Endothelial cell of umbilical vein (primary cell): ENCODE data around the gene KCNH5. TPM values are rescaled to one million over a fixed set of nuclear protein-coding genes. Genes with fewer than 3 reads are reported as not detected.

Experiments
- BruUV-seq: library from RNA; stranded (reverse); fragments of 400-500 nt; replicated peaks from 2 replicates; lab custom pipeline; 2021; lab: Mats Ljungman, UMichigan
- CTCF ChIA-PET: fragments of 300-600, 350-600 bp; sonication (Branson Sonifier 250); formaldehyde crosslinking; loops from one replicate; lab custom pipeline; 2021; ENCODE audit warnings: antibody characterized with exemption, inconsistent platforms; lab: Charles Lee
- POLR2A ChIA-PET: fragments of 300-600, 350-600 bp; sonication (Branson Sonifier 250); formaldehyde crosslinking; loops from one replicate; lab custom pipeline; 2021; ENCODE audit warnings: antibody characterized with exemption, inconsistent platforms; lab: Charles Lee
- DNase-seq: peaks from one replicate; pipeline ENCODE4 v3.0.0-alpha.2; 2011; ENCODE audit warnings: low read depth, low spot score
- FAIRE-seq: peaks from 2 replicates; lab custom pipeline; 2011; peaks lifted over from hg19 to GRCh38; lab: Jason Lieb, UNC
- H2AFZ ChIP-seq: 2 replicates; pipeline ENCODE4 v1.6.0; 2012; ENCODE audit warnings: low read depth, low read length, control low read depth, inconsistent platforms
- H3K27ac ChIP-seq: 2 replicates; pipeline ENCODE4 v1.5.1; 2011; ENCODE audit warnings: low read depth, mild to moderate bottlenecking, control low read depth, low read length, moderate library complexity; ENCODE audit not compliant: insufficient read depth
- H3K27me3 ChIP-seq, 2 experiments: 2 replicates each; pipeline versions ENCODE4 v1.6.0 to v1.6.1; 2011; ENCODE audit warnings: low read length in 2 of 2, mixed read lengths in 1 of 2; ENCODE audit not compliant: control insufficient read depth in 2 of 2, insufficient read depth in 2 of 2
- H3K36me3 ChIP-seq, 2 experiments: 2 replicates in 1 of 2; 3 replicates in 1 of 2; pipeline ENCODE4 v1.5.1; 2011; ENCODE audit warnings: low read length in 2 of 2, mild to moderate bottlenecking in 1 of 2, moderate library complexity in 1 of 2; ENCODE audit not compliant: control insufficient read depth in 2 of 2, insufficient read depth in 2 of 2; ENCODE audit errors: extremely low read depth in 1 of 2
- H3K4me1 ChIP-seq: 3 replicates; pipeline ENCODE4 v1.5.1; 2011; ENCODE audit warnings: mild to moderate bottlenecking, low read length; ENCODE audit not compliant: control insufficient read depth, insufficient read depth; ENCODE audit errors: extremely low read depth
- H3K4me2 ChIP-seq: 2 replicates; pipeline ENCODE4 v1.6.1; 2011; ENCODE audit warnings: low read length, control low read depth, mixed read lengths; ENCODE audit not compliant: insufficient read depth
- H3K4me3 ChIP-seq, 3 experiments: fragments of 200-600 bp in 1 of 3; sonication (generic), shearing (Covaris generic) in 1 of 3; replicated peaks in 1 of 3; 2 replicates each; pipeline ENCODE4 v1.5.1; 2011 to 2016; ENCODE audit warnings: control low read depth in 3 of 3, low read length in 3 of 3, mild to moderate bottlenecking in 2 of 3, inconsistent platforms in 1 of 3, low read depth in 1 of 3, moderate library complexity in 1 of 3; ENCODE audit not compliant: insufficient read depth in 1 of 3
- H3K79me2 ChIP-seq: 2 replicates; pipeline ENCODE4 v1.6.0; 2012; ENCODE audit warnings: low read length, inconsistent platforms; ENCODE audit not compliant: control insufficient read depth, insufficient read depth
- H3K9ac ChIP-seq: replicated peaks from 2 replicates; pipeline ENCODE3; 2011; ENCODE audit warnings: low read length, control low read depth; ENCODE audit not compliant: insufficient read depth; ENCODE audit errors: extremely low read depth
- H3K9me1 ChIP-seq: replicated peaks from 3 replicates; pipeline ENCODE4 v1.6.0; 2011; ENCODE audit warnings: mild to moderate bottlenecking, low read length; ENCODE audit not compliant: control insufficient read depth, insufficient read depth; ENCODE audit errors: extremely low read depth
- H3K9me3 ChIP-seq: replicated peaks from 2 replicates; pipeline ENCODE4 v1.5.1; 2012; ENCODE audit warnings: low read length, inconsistent platforms; ENCODE audit not compliant: control insufficient read depth, insufficient read depth
- H4K20me1 ChIP-seq: replicated peaks from 2 replicates; pipeline ENCODE3; 2011; ENCODE audit warnings: mild to moderate bottlenecking, low read length; ENCODE audit not compliant: control insufficient read depth, insufficient read depth; ENCODE audit errors: extremely low read depth
- CTCF ChIP-seq, 2 donors: IDR thresholded peaks; 1 replicate in 1 of 2; 2 replicates in 1 of 2; pipeline ENCODE4 v1.5.1; 2011; ENCODE audit warnings: low read length in 2 of 2, mild to moderate bottlenecking in 2 of 2, moderate library complexity in 2 of 2, control low read depth in 1 of 2, inconsistent platforms in 1 of 2, low read depth in 1 of 2; ENCODE audit not compliant: insufficient read depth in 1 of 2; ENCODE audit errors: extremely low read depth in 1 of 2
- EZH2 ChIP-seq: IDR thresholded peaks from 2 replicates; pipeline ENCODE4 v1.6.1; 2012; ENCODE audit warnings: borderline replicate concordance, low read depth, mild to moderate bottlenecking, moderate library complexity, low read length, inconsistent platforms; ENCODE audit not compliant: severe bottlenecking
- FOS ChIP-seq: IDR thresholded peaks from 2 replicates; pipeline ENCODE4 v1.6.1; 2011; ENCODE audit warnings: mild to moderate bottlenecking, low read length, moderate library complexity, borderline replicate concordance; ENCODE audit not compliant: insufficient read depth
- GATA2 ChIP-seq: IDR thresholded peaks from 2 replicates; pipeline ENCODE4 v1.7.0; 2011; ENCODE audit warnings: low read depth, mild to moderate bottlenecking, moderate library complexity, mixed read lengths, low read length; ENCODE audit not compliant: insufficient read length, insufficient read depth
- JUN ChIP-seq: IDR thresholded peaks from 2 replicates; pipeline ENCODE4 v1.6.1; 2011; ENCODE audit warnings: borderline replicate concordance, low read depth; ENCODE audit not compliant: insufficient read length, insufficient read depth
- MAX ChIP-seq: IDR thresholded peaks from 2 replicates; pipeline ENCODE4 v1.6.1; 2011; ENCODE audit not compliant: insufficient read depth, insufficient read length
- MYC ChIP-seq: IDR thresholded peaks from one replicate; pipeline ENCODE4 v1.6.1; 2011; ENCODE audit warnings: mild to moderate bottlenecking, low read depth, low read length
- POLR2A ChIP-seq: IDR thresholded peaks from 2 replicates; pipeline ENCODE4 v1.6.1; 2012; ENCODE audit warnings: low read depth, mild to moderate bottlenecking, control low read depth, low read length
- POLR2AphosphoS5 ChIP-seq: IDR thresholded peaks from 2 replicates; pipeline ENCODE4 v1.6.1; 2012; ENCODE audit warnings: low read depth, mild to moderate bottlenecking, control low read depth, low read length, moderate library complexity; ENCODE audit not compliant: insufficient read depth
- dilution Hi-C: fragments of 300-500 bp; cut with MboI; formaldehyde crosslinking; loops from one replicate; pipeline ENCODE4 v1.15.0; 2019; ENCODE audit warnings: low sequenced_read_pairs; ENCODE audit not compliant: extremely low pct_ligation_motif_present
- intact Hi-C: fragments of 100-400 bp; cut with micrococcal nuclease; formaldehyde crosslinking; loops from one replicate; pipeline ENCODE4 v1.10.0; 2022
- polyA plus RNA-seq, 4 experiments: library from polyadenylated mRNA; depleted of rRNA in 3 of 4; stranded (reverse) in 3 of 4; unstranded in 1 of 4; fragments of >200 nt; gene quantifications; 2 replicates each; pipeline versions ENCODE4 v1.2.1 to v1.2.3, GENCODE V29; 2011 to 2012; ENCODE audit warnings: missing spikeins in 1 of 4
- total RNA-seq: library from RNA; stranded (reverse); gene quantifications from 2 replicates; pipeline ENCODE4 v1.2.3, GENCODE V29; 2021

KCNH5 gene
- total and polyA plus RNA-seq, 2 donors (not counting 3 experiments of a cell fraction or from before 2014, with no cell fraction given) = not detected

GRCh38 chr14:62696929-62697328, 348.3 kb downstream of the KCNH5 start:
- no peaks in the 10 kb centered on the region for H4K20me1 ChIP-seq
- DNase-seq (no peak), FAIRE-seq (no peak)
- no peak overlapping the region for H3K9ac ChIP-seq
- no TSS peak for BruUV-seq
- H3K9me3 ChIP-seq = no peaks in the 10 kb centered on the region
- H2AFZ ChIP-seq = no peak overlapping the region
- H3K4me3 ChIP-seq = no peak overlapping the region
- H3K9me1 ChIP-seq = no peaks in the 10 kb centered on the region
- H3K27me3 ChIP-seq = no peaks in the 10 kb centered on the region
- H3K27ac ChIP-seq = no peak overlapping the region
- ChIA-PET POLR2A (no interaction called here), CTCF (no interaction called here)
- no peaks in the 10 kb centered on the region for H3K36me3 ChIP-seq
- TF ChIP-seq EZH2 (no peak), POLR2AphosphoS5 (no peak), GATA2 (no peak), MAX (no peak), FOS (no peak), CTCF (IDR thresholded peaks at IDR 0.05; ENCODE audit: extremely low read depth in 1 of 2, insufficient read depth in 1 of 2, low read depth in 1 of 2, low read length in 2 of 2) (no peak), JUN (no peak), POLR2A (no peak), MYC (no peak)
- intact Hi-C loops = no loop called here
- H3K4me1 ChIP-seq = no peaks in the 10 kb centered on the region
- H3K4me2 ChIP-seq = no peak overlapping the region
- H3K79me2 ChIP-seq = no peaks in the 10 kb centered on the region
- dilution Hi-C loops = no loop called here
